ENCODE data around the gene PDE4A. TPM values are rescaled to one million over a fixed set of nuclear protein-coding genes. Genes with fewer than 3 reads are reported as not detected.
A peak's percentile ranks its signal among the peaks of the same experiment; 100 is the strongest.

The PDE4A gene
- total RNA-seq, 3 donors from 2014 or later (not counting 1 experiment from before 2014, with no cell fraction given): 34.2 to 46.2 (median 44.9) TPM

GRCh38 chr19:10449037-10449436, 28.7 kb downstream of the PDE4A start:
- DNase-seq (no peak), ATAC-seq (no peak)
- no peaks in the 10 kb centered on the region for H3K27me3 ChIP-seq (ENCODE audit: control insufficient read depth, insufficient read depth, low read length)
- peaks cover 25% of the 10 kb centered on the region for H3K36me3 ChIP-seq (ENCODE audit: control insufficient read depth, insufficient read depth, low read length)
- H3K4me3 Mint-ChIP-seq: no peak overlapping the region
- TF ChIP-seq, protein P1, sequence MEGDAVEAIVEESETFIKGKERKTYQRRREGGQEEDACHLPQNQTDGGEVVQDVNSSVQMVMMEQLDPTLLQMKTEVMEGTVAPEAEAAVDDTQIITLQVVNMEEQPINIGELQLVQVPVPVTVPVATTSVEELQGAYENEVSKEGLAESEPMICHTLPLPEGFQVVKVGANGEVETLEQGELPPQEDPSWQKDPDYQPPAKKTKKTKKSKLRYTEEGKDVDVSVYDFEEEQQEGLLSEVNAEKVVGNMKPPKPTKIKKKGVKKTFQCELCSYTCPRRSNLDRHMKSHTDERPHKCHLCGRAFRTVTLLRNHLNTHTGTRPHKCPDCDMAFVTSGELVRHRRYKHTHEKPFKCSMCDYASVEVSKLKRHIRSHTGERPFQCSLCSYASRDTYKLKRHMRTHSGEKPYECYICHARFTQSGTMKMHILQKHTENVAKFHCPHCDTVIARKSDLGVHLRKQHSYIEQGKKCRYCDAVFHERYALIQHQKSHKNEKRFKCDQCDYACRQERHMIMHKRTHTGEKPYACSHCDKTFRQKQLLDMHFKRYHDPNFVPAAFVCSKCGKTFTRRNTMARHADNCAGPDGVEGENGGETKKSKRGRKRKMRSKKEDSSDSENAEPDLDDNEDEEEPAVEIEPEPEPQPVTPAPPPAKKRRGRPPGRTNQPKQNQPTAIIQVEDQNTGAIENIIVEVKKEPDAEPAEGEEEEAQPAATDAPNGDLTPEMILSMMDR (IDR thresholded peaks at IDR 0.05): no peak
- no peaks in the 10 kb centered on the region for H3K27me3 Mint-ChIP-seq (ENCODE audit: low read depth in 2 of 2)
- no peak overlapping the region for H3K27ac ChIP-seq (ENCODE audit: low read length)
- peaks cover 9 to 19% of the 10 kb centered on the region in 2 donors for H3K4me1 Mint-ChIP-seq
- H3K36me3 Mint-ChIP-seq: peaks cover 4% of the 10 kb centered on the region
- H3K4me3 ChIP-seq (ENCODE audit: low read length): no peak overlapping the region
- no peaks in the 10 kb centered on the region for H3K9me3 ChIP-seq (ENCODE audit: control insufficient read depth, insufficient read depth, low read length)
- 92% methylated on average over 7 of the region's 7 CpGs for WGBS (ENCODE audit: insufficient coverage)
- H3K4me1 ChIP-seq (ENCODE audit: control insufficient read depth, insufficient read depth, low read length): no peaks in the 10 kb centered on the region
- H3K9me3 Mint-ChIP-seq: no peaks in the 10 kb centered on the region
- H3K27ac Mint-ChIP-seq: peak overlapping the region in 1 of 2 donors; percentile 11
- intact Hi-C loops (cut with micrococcal nuclease): no loop called here

GRCh38 chr19:10450191-10450852, 30.0 kb downstream of the PDE4A start:
- 89% methylated on average over 14 of the region's 14 CpGs for WGBS (ENCODE audit: insufficient coverage)
- ATAC-seq: no peak
- H3K4me3 Mint-ChIP-seq: no peak overlapping the region

DNA sequence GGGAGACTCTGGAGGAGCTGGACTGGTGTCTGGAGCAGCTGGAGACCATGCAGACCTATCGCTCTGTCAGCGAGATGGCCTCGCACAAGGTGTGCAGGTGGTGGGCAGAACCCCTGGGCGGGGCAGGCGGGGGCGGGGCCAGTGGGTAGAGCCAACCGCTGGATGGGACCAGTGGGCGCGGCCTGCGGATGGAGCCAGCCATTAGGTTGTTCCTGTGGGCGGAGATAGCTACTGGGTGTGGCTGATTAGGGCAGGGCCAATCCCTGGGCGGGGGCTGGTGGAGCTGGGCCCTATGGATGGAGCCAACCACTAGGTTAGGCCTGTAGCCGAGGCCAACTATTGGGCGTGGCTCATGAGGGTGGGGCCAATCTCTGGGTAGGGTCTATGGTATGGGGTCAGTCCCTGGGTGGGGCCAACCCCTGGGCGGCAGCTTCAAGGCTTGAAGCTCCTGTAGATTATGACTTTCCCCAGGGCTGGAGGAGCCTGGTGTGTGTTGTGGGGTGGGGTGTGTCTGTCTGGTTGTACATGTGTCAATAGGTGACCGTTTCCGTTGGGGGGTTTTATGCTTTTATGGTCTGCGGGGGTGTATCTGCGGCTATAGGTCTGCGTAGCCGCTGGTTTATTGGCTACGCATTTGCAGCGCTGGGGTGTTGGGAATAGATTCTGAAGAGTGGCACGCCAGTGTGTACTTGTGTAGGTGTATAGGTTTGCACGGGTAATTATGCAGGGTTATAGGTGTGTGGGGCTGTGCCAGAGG, 30.7 kb downstream of the PDE4A start:
- H3K27me3 ChIP-seq (ENCODE audit: control insufficient read depth, insufficient read depth, low read length): no peaks in the 10 kb centered on the region
- DNase-seq: no peak
- H3K36me3 Mint-ChIP-seq: peaks cover 4% of the 10 kb centered on the region
- TF ChIP-seq, protein P1 (IDR thresholded peaks at IDR 0.05): no peak
- H3K27ac Mint-ChIP-seq: peak overlapping the region in 1 of 2 donors; percentile 11
- H3K36me3 ChIP-seq (ENCODE audit: control insufficient read depth, insufficient read depth, low read length): peaks cover 28% of the 10 kb centered on the region
- no peaks in the 10 kb centered on the region for H3K27me3 Mint-ChIP-seq (ENCODE audit: low read depth in 2 of 2)
- no peaks in the 10 kb centered on the region for H3K9me3 Mint-ChIP-seq
- ATAC-seq: no peak
- H3K4me1 ChIP-seq (ENCODE audit: control insufficient read depth, insufficient read depth, low read length): no peaks in the 10 kb centered on the region
- peaks cover 9 to 17% of the 10 kb centered on the region in 2 donors for H3K4me1 Mint-ChIP-seq
- no peaks in the 10 kb centered on the region for H3K9me3 ChIP-seq (ENCODE audit: control insufficient read depth, insufficient read depth, low read length)
- H3K4me3 ChIP-seq (ENCODE audit: low read length): no peak overlapping the region
- intact Hi-C loops (cut with micrococcal nuclease): no loop called here
- H3K27ac ChIP-seq (ENCODE audit: low read length): no peak overlapping the region
- 86% methylated on average over 25 of the region's 25 CpGs for WGBS (ENCODE audit: insufficient coverage)
- H3K4me3 Mint-ChIP-seq: no peak overlapping the region

More at GRCh38 chr19:10450191-10450852, 30.0 kb downstream of the PDE4A start:
- intact Hi-C loops (cut with micrococcal nuclease): no loop called here
- H3K9me3 ChIP-seq (ENCODE audit: control insufficient read depth, insufficient read depth, low read length): no peaks in the 10 kb centered on the region
- Mint-ChIP-seq H3K4me1 (peaks cover 9 to 19% of the 10 kb centered on the region in 2 donors), H3K36me3 (peaks cover 4% of the 10 kb centered on the region), H3K9me3 (no peaks in the 10 kb centered on the region), H3K27ac (no peak overlapping the region), H3K27me3 (ENCODE audit: low read depth in 2 of 2) (no peaks in the 10 kb centered on the region)
- no peak overlapping the region for H3K4me3 ChIP-seq (ENCODE audit: low read length)
- TF ChIP-seq, protein P1 (IDR thresholded peaks at IDR 0.05): no peak
- H3K36me3 ChIP-seq (ENCODE audit: control insufficient read depth, insufficient read depth, low read length): peaks cover 28% of the 10 kb centered on the region
- H3K27ac ChIP-seq (ENCODE audit: low read length): no peak overlapping the region
- H3K4me1 ChIP-seq (ENCODE audit: control insufficient read depth, insufficient read depth, low read length): no peaks in the 10 kb centered on the region
- H3K27me3 ChIP-seq (ENCODE audit: control insufficient read depth, insufficient read depth, low read length): no peaks in the 10 kb centered on the region
- no peak for DNase-seq
